Prostate gland (tissue), 2 donors: ENCODE data around the gene DOP1B.

Experiments used
- CTCF ChIP-seq, 4 experiments: fragments of 200-600 bp in 2 of 4; fragments of 450-650 bp in 2 of 4; sonication (generic) in 2 of 4; IDR thresholded peaks; 1 replicate in 3 of 4; 2 replicates in 1 of 4; pipeline ENCODE4 v1.5.1; 2016 to 2019; ENCODE audit warnings: antibody characterized with exemption in 4 of 4, mild to moderate bottlenecking in 2 of 4, moderate library complexity in 2 of 4
- POLR2A ChIP-seq: fragments of 450-650 bp; IDR thresholded peaks from one replicate; pipeline ENCODE4 v1.6.1; 2016; ENCODE audit warnings: antibody characterized with exemption, mild to moderate bottlenecking
- POLR2AphosphoS5 ChIP-seq: sonication (generic); formaldehyde crosslinking; IDR thresholded peaks from one replicate; pipeline ENCODE4 v1.6.1; 2017; ENCODE audit warnings: antibody characterized with exemption

GRCh38 chr21:36171741-36172331 lies 15.2 kb downstream of the DOP1B start:
- TF ChIP-seq POLR2AphosphoS5 (no peak), POLR2A (no peak), CTCF (IDR thresholded peaks at IDR 0.05) (no peak)
